Endodermal cell (in vitro differentiated cells): ENCODE results near the gene RBMS3. TPM values are rescaled to one million over a fixed set of nuclear protein-coding genes. Genes with fewer than 3 reads are reported as not detected.

Experiments used
- DNase-seq: peaks from one replicate; pipeline ENCODE4 v3.0.0-alpha.2; 2017
- H3K27ac ChIP-seq: 2 replicates; pipeline ENCODE4 v1.5.1; 2013; ENCODE audit warnings: mild to moderate bottlenecking, low read depth, low read length, moderate library complexity
- H3K27me3 ChIP-seq: 2 replicates; pipeline ENCODE4 v1.6.1; 2013; ENCODE audit warnings: mild to moderate bottlenecking, low read length, moderate library complexity; ENCODE audit not compliant: insufficient read depth, control insufficient read depth, poor library complexity, severe bottlenecking
- H3K36me3 ChIP-seq: 2 replicates; pipeline ENCODE4 v1.7.0; 2013; ENCODE audit warnings: mild to moderate bottlenecking, low read length, moderate library complexity; ENCODE audit not compliant: control insufficient read depth, insufficient read depth
- H3K4me1 ChIP-seq: one replicate; pipeline ENCODE4 v1.7.0; 2013; ENCODE audit warnings: low read length; ENCODE audit not compliant: control insufficient read depth, insufficient read depth
- H3K4me3 ChIP-seq: 2 replicates; pipeline ENCODE4 v1.5.1; 2013; ENCODE audit warnings: mild to moderate bottlenecking, low read length, moderate library complexity
- H3K9ac ChIP-seq: 2 replicates; pipeline ENCODE4 v1.6.1; 2013; ENCODE audit warnings: mild to moderate bottlenecking, low read length, moderate library complexity; ENCODE audit not compliant: poor library complexity, severe bottlenecking; ENCODE audit errors: extremely low read depth
- H3K9me3 ChIP-seq: 2 replicates; pipeline ENCODE4 v1.6.1; 2013; ENCODE audit warnings: mild to moderate bottlenecking, low read length, moderate library complexity; ENCODE audit not compliant: control insufficient read depth
- H3K27ac Mint-ChIP-seq: 2 replicates; pipeline ENCODE4 v1.8.0; 2020; ENCODE audit warnings: mixed read lengths
- H3K27me3 Mint-ChIP-seq: 2 replicates; pipeline ENCODE4 v1.8.0; 2021; ENCODE audit warnings: mild to moderate bottlenecking, mixed read lengths; ENCODE audit not compliant: insufficient read depth
- H3K36me3 Mint-ChIP-seq: 2 replicates; pipeline ENCODE4 v1.8.0; 2020; ENCODE audit warnings: low read depth, mixed read lengths
- H3K4me1 Mint-ChIP-seq: 2 replicates; pipeline ENCODE4 v1.8.0; 2020; ENCODE audit warnings: mixed read lengths
- H3K4me3 Mint-ChIP-seq: 2 replicates; pipeline ENCODE4 v1.8.0; 2020; ENCODE audit warnings: mild to moderate bottlenecking, moderate library complexity, mixed read lengths
- H3K9me3 Mint-ChIP-seq: 2 replicates; pipeline ENCODE4 v1.8.0; 2020; ENCODE audit warnings: mild to moderate bottlenecking, mixed read lengths
- CTCF ChIP-seq: fragments of 200-600 bp; sonication (generic); conservative IDR thresholded peaks from 2 replicates; pipeline ENCODE4 v1.5.0; 2021; ENCODE audit warnings: antibody characterized with exemption, mild to moderate bottlenecking
- WGBS, 2 experiments: methylation state at CpG; one replicate each; pipeline versions ENCODE4 v1.1.5 to v1.1.7; 2013; ENCODE audit warnings: missing lambda C conversion rate in 2 of 2, mixed read lengths in 1 of 2; ENCODE audit not compliant: insufficient coverage in 1 of 2, insufficient read length in 1 of 2; 5-methylcytosine and 5-hydroxymethylcytosine counted together
- total RNA-seq, 2 donors: library from RNA; stranded (reverse); fragmentation: NEBNext Ultra II Directional in 1 of 2; extraction: Animal tissue kit (Norgen Biotek cat#: 25700) in 1 of 2; gene quantifications; 2 replicates in 1 of 2; 3 replicates in 1 of 2; pipeline ENCODE4 v1.2.1, GENCODE V29; 2021

The RBMS3 gene
- total RNA-seq, 2 donors from 2014 or later: 2.0 to 7.3 TPM

GRCh38 chr3:29567501-29567900, 286.6 kb downstream of the RBMS3 start:
- WGBS, 2 experiments: 65 to 82% methylated on average over 4 of the region's 4 CpGs
- DNase-seq: no peak

GRCh38 chr3:29568355-29568754, 287.5 kb downstream of the RBMS3 start:
- Histone ChIP-seq H3K27ac (no peak overlapping the region), H3K4me1 (no peaks in the 10 kb centered on the region), H3K9ac (no peak overlapping the region), H3K9me3 (no peaks in the 10 kb centered on the region), H3K4me3 (no peak overlapping the region), H3K27me3 (no peaks in the 10 kb centered on the region), H3K36me3 (no peaks in the 10 kb centered on the region)
- H3K36me3 Mint-ChIP-seq: no peaks in the 10 kb centered on the region
- no peaks in the 10 kb centered on the region for H3K4me1 Mint-ChIP-seq
- no peak overlapping the region for H3K4me3 Mint-ChIP-seq
- 91 to 100% methylated on average over 2 of the region's 2 CpGs for WGBS, 2 experiments
- DNase-seq: no peak
- no peak for TF ChIP-seq CTCF
- H3K9me3 Mint-ChIP-seq: no peaks in the 10 kb centered on the region
- H3K27me3 Mint-ChIP-seq: no peaks in the 10 kb centered on the region
- H3K27ac Mint-ChIP-seq: no peak overlapping the region

More at GRCh38 chr3:29567501-29567900, 286.6 kb downstream of the RBMS3 start:
- H3K9me3 Mint-ChIP-seq: no peaks in the 10 kb centered on the region
- H3K27ac ChIP-seq: no peak overlapping the region
- H3K27me3 ChIP-seq: no peaks in the 10 kb centered on the region
- H3K4me3 Mint-ChIP-seq: no peak overlapping the region
- no peaks in the 10 kb centered on the region for H3K36me3 Mint-ChIP-seq
- H3K36me3 ChIP-seq: no peaks in the 10 kb centered on the region
- no peaks in the 10 kb centered on the region for H3K4me1 Mint-ChIP-seq
- H3K9me3 ChIP-seq: no peaks in the 10 kb centered on the region
- no peaks in the 10 kb centered on the region for H3K4me1 ChIP-seq
- H3K4me3 ChIP-seq: no peak overlapping the region
- no peak overlapping the region for H3K9ac ChIP-seq
- no peak for TF ChIP-seq CTCF
- H3K27ac Mint-ChIP-seq: no peak overlapping the region
- no peaks in the 10 kb centered on the region for H3K27me3 Mint-ChIP-seq

GRCh38 chr3:29576181-29576580, 295.3 kb downstream of the RBMS3 start:
- no peak overlapping the region for H3K9ac ChIP-seq
- no peaks in the 10 kb centered on the region for H3K27me3 Mint-ChIP-seq
- no peak overlapping the region for H3K4me3 Mint-ChIP-seq
- H3K9me3 Mint-ChIP-seq: no peaks in the 10 kb centered on the region
- H3K27ac ChIP-seq: no peak overlapping the region
- no peak overlapping the region for H3K4me3 ChIP-seq
- H3K9me3 ChIP-seq: no peaks in the 10 kb centered on the region
- H3K27ac Mint-ChIP-seq: no peak overlapping the region
- no peak for TF ChIP-seq CTCF
- H3K27me3 ChIP-seq: no peaks in the 10 kb centered on the region
- H3K4me1 ChIP-seq: no peaks in the 10 kb centered on the region
- WGBS, 2 experiments: 93% methylated on average over 1 of the region's 1 CpG; no CpG with 5 or more reads in 1 of the 2 experiments
- H3K36me3 ChIP-seq: no peaks in the 10 kb centered on the region
- H3K4me1 Mint-ChIP-seq: no peaks in the 10 kb centered on the region
- DNase-seq: no peak
- H3K36me3 Mint-ChIP-seq: no peaks in the 10 kb centered on the region
